Fibroblast of skin of scalp (primary cell): ENCODE measurements around the gene EGF. TPM values are rescaled to one million over a fixed set of nuclear protein-coding genes. Genes with fewer than 3 reads are reported as not detected.
"Not testable (repeated sequence)": the region's sequence is repeated elsewhere in the genome, so short reads cannot be mapped to it uniquely, and the experiment has no call there.

Experiments
- DNase-seq: peaks from one replicate; pipeline ENCODE4 v3.0.0-alpha.2; 2013
- polyA plus RNA-seq, 2 experiments: library from polyadenylated mRNA; unstranded; fragments of 120-200 nt; gene quantifications; one replicate each; pipeline ENCODE4 v1.2.1, GENCODE V29; 2013; ENCODE audit not compliant: insufficient read length in 2 of 2

Gene EGF
- polyA plus RNA-seq (2013, experiment 1 of 2; ENCODE audit: insufficient read length), result 3.3 TPM
- polyA plus RNA-seq (2013, experiment 2 of 2; ENCODE audit: insufficient read length), result 4.4 TPM

- DNase-seq, result peak; percentile 55
Measured at GRCh38 chr4:109912706-109913595, at the start of gene EGF. Gene EGF (plus strand): TSS chr4:109912883. CDS start chr4:109913336, 453 bp downstream.

GRCh38 chr4:109864134-109864533 lies 48.5 kb upstream of the EGF start:
- DNase-seq, result no peak

GRCh38 chr4:109870061-109870460 lies 42.6 kb upstream of the EGF start:
- DNase-seq, result no peak

- DNase-seq, result no peak
Measured at GRCh38 chr4:109872065-109872464, 40.6 kb upstream of the EGF start.

- DNase-seq, result no peak
Measured at GRCh38 chr4:109872950-109873656, 39.6 kb upstream of the EGF start.

GRCh38 chr4:109873791-109874514 lies 38.7 kb upstream of the EGF start:
- peak; percentile 54 for DNase-seq

GRCh38 chr4:109875106-109875505 lies 37.6 kb upstream of the EGF start:
- DNase-seq, result no peak

GRCh38 chr4:109875553-109875952 lies 37.1 kb upstream of the EGF start:
- not testable (repeated sequence) for DNase-seq

- no peak for DNase-seq
Measured at GRCh38 chr4:109876634-109877265, 35.9 kb upstream of the EGF start.

- DNase-seq, result no peak
Measured at GRCh38 chr4:109877400-109877799, 35.3 kb upstream of the EGF start.

- DNase-seq, result no peak
Measured at GRCh38 chr4:109878355-109878754, 34.3 kb upstream of the EGF start.

GRCh38 chr4:109879081-109879480 lies 33.6 kb upstream of the EGF start:
- no peak for DNase-seq

- no peak for DNase-seq
Measured at GRCh38 chr4:109879636-109880314, 32.9 kb upstream of the EGF start.

GRCh38 chr4:109886303-109886702 lies 26.4 kb upstream of the EGF start:
- DNase-seq, result no peak

- DNase-seq, result no peak
Measured at GRCh38 chr4:109887071-109887470, 25.6 kb upstream of the EGF start.

GRCh38 chr4:109890076-109890475 lies 22.6 kb upstream of the EGF start:
- DNase-seq, result no peak

- no peak for DNase-seq
Measured at GRCh38 chr4:109902559-109903251, 10.0 kb upstream of the EGF start.

GRCh38 chr4:109908731-109909130 lies 4.0 kb upstream of the EGF start:
- no peak for DNase-seq

- DNase-seq, result no peak
Measured at GRCh38 chr4:109910256-109910655, 2.4 kb upstream of the EGF start.

- no peak for DNase-seq
Measured at GRCh38 chr4:109913596-109914241, 1.0 kb downstream of the EGF start.

GRCh38 chr4:109914322-109914721 lies 1.6 kb downstream of the EGF start:
- DNase-seq, result no peak
